Sigmoid colon (tissue), 4 donors: ENCODE measurements around the gene MCTP1.

Experiments
- CTCF ChIP-seq, 4 experiments: fragments of 450-650 bp in 3 of 4; fragments of 200-600 bp in 1 of 4; IDR thresholded peaks; one replicate each; pipeline ENCODE4 v1.5.1; 2016 to 2019; ENCODE audit warnings: antibody characterized with exemption in 4 of 4, mild to moderate bottlenecking in 3 of 4, moderate library complexity in 2 of 4
- EP300 ChIP-seq, 4 donors: sonication (generic); formaldehyde crosslinking; IDR thresholded peaks; one replicate each; pipeline ENCODE4 v1.6.1; 2017; ENCODE audit warnings: antibody characterized with exemption in 4 of 4
- POLR2A ChIP-seq, 2 donors: fragments of 450-650 bp; IDR thresholded peaks; one replicate each; pipeline ENCODE4 v1.6.1; 2016; ENCODE audit warnings: antibody characterized with exemption in 2 of 2, mild to moderate bottlenecking in 2 of 2, moderate library complexity in 2 of 2
- POLR2AphosphoS5 ChIP-seq, 4 donors: sonication (generic); formaldehyde crosslinking; IDR thresholded peaks; one replicate each; pipeline ENCODE4 v1.6.1; 2017; ENCODE audit warnings: antibody characterized with exemption in 4 of 4

- no peak for TF ChIP-seq CTCF (IDR thresholded peaks at IDR 0.05)
- no peak for TF ChIP-seq POLR2AphosphoS5 (IDR thresholded peaks at IDR 0.05)
- no peak for TF ChIP-seq POLR2A (IDR thresholded peaks at IDR 0.05)
- no peak for TF ChIP-seq EP300 (IDR thresholded peaks at IDR 0.05)
These were observed 225.3 kb downstream of the MCTP1 start for GRCh38 chr5:95059636-95060035.
